HepG2 (cell line): ENCODE measurements around the gene RHBDD1. TPM values are rescaled to one million over a fixed set of nuclear protein-coding genes. Genes with fewer than 3 reads are reported as not detected.

Experiments used
- ATAD3A ChIP-seq: sonication (generic); formaldehyde crosslinking; IDR thresholded peaks from 2 replicates; pipeline ENCODE4 v1.4.0; 2020; ENCODE audit warnings: missing genetic modification reagents
- EP300 ChIP-seq, 3 experiments: sonication (generic) in 1 of 3; formaldehyde crosslinking in 1 of 3; IDR thresholded peaks; 2 replicates each; pipeline versions ENCODE4 v1.5.1 to v1.6.1; 2011 to 2020; ENCODE audit warnings: low read depth in 2 of 3, low read length in 2 of 3, borderline replicate concordance in 1 of 3, improper control_type of control experiment in 1 of 3, mild to moderate bottlenecking in 1 of 3, missing genetic modification reagents in 1 of 3, moderate library complexity in 1 of 3
- HOXD1 ChIP-seq: sonication (generic); formaldehyde crosslinking; IDR thresholded peaks from 2 replicates; pipeline ENCODE4 v1.5.0; 2020; ENCODE audit warnings: missing genetic modification reagents
- MEIS1 ChIP-seq: sonication (generic); formaldehyde crosslinking; IDR thresholded peaks from 2 replicates; pipeline ENCODE4 v1.9.0; 2021; ENCODE audit warnings: mild to moderate bottlenecking, missing genetic modification reagents, moderate library complexity, borderline replicate concordance
- NFKBIZ ChIP-seq: IDR thresholded peaks from 2 replicates; pipeline ENCODE4 v1.6.1; 2018; ENCODE audit warnings: missing genetic modification reagents, missing compliant biosample characterization
- NFYC ChIP-seq: IDR thresholded peaks from 2 replicates; pipeline ENCODE4 v1.6.1; 2016; ENCODE audit warnings: missing genetic modification reagents, missing compliant biosample characterization
- PRMT3 ChIP-seq: sonication (generic); formaldehyde crosslinking; IDR thresholded peaks from 2 replicates; pipeline ENCODE4 v1.8.1; 2022; ENCODE audit warnings: low read depth, mild to moderate bottlenecking, moderate library complexity, missing genetic modification reagents, borderline replicate concordance
- RBM22 ChIP-seq: fragments of 200-400 bp; formaldehyde crosslinking; optimal IDR thresholded peaks from 2 replicates; pipeline ENCODE3; 2017; ENCODE audit warnings: mild to moderate bottlenecking, low read length, moderate library complexity
- RFX5 ChIP-seq: IDR thresholded peaks from 2 replicates; pipeline ENCODE4 v1.6.1; 2011; ENCODE audit warnings: low read depth, low read length, improper control_type of control experiment
- SALL2 ChIP-seq: sonication (generic); formaldehyde crosslinking; IDR thresholded peaks from 2 replicates; pipeline ENCODE4 v1.8.1; 2023; ENCODE audit warnings: mild to moderate bottlenecking, missing genetic modification reagents, inconsistent platforms
- SMARCE1 ChIP-seq: fragments of 450-650 bp; IDR thresholded peaks from 2 replicates; pipeline ENCODE4 v1.6.1; 2017; ENCODE audit warnings: borderline replicate concordance
- SNAPC2 ChIP-seq: sonication (generic); formaldehyde crosslinking; IDR thresholded peaks from 2 replicates; pipeline ENCODE4 v1.8.1; 2022; ENCODE audit warnings: mild to moderate bottlenecking, missing genetic modification reagents
- SP2 ChIP-seq: sonication (generic); formaldehyde crosslinking; IDR thresholded peaks from 2 replicates; pipeline ENCODE4 v1.5.1; 2020; ENCODE audit warnings: mild to moderate bottlenecking, missing genetic modification reagents
- SRF ChIP-seq: IDR thresholded peaks from 2 replicates; pipeline ENCODE4 v1.6.1; 2011; ENCODE audit warnings: mild to moderate bottlenecking, low read depth, low read length, moderate library complexity
- TRIM24 ChIP-seq: sonication (generic); formaldehyde crosslinking; IDR thresholded peaks from 2 replicates; pipeline ENCODE4 v1.8.0; 2022; ENCODE audit warnings: mild to moderate bottlenecking, missing genetic modification reagents
- USF2 ChIP-seq, 2 experiments: sonication (generic) in 1 of 2; formaldehyde crosslinking in 1 of 2; IDR thresholded peaks; 2 replicates each; pipeline versions ENCODE4 v1.5.1 to v1.6.1; 2011 to 2020; ENCODE audit warnings: borderline replicate concordance in 1 of 2, low read depth in 1 of 2, low read length in 1 of 2, mild to moderate bottlenecking in 1 of 2, missing genetic modification reagents in 1 of 2, moderate library complexity in 1 of 2
- ZNF256 ChIP-seq: sonication (generic); formaldehyde crosslinking; conservative IDR thresholded peaks from 2 replicates; pipeline ENCODE4 v1.4.0; 2020; ENCODE audit warnings: missing genetic modification reagents
- ZNF274 ChIP-seq: sonication (generic); formaldehyde crosslinking; IDR thresholded peaks from 2 replicates; pipeline ENCODE4 v1.5.1; 2020; ENCODE audit warnings: mild to moderate bottlenecking, missing genetic modification reagents
- ZNF362 ChIP-seq: sonication (generic); formaldehyde crosslinking; IDR thresholded peaks from 2 replicates; pipeline ENCODE4 v1.4.0; 2020; ENCODE audit warnings: missing genetic modification reagents, mild to moderate bottlenecking, borderline replicate concordance
- ZNF546 ChIP-seq: sonication (generic); formaldehyde crosslinking; conservative IDR thresholded peaks from 2 replicates; pipeline ENCODE4 v1.8.1; 2023; ENCODE audit warnings: mild to moderate bottlenecking, missing genetic modification reagents
- ZNF710 ChIP-seq: sonication (generic); formaldehyde crosslinking; IDR thresholded peaks from 2 replicates; pipeline ENCODE4 v1.5.0; 2020; ENCODE audit warnings: mild to moderate bottlenecking, missing genetic modification reagents, borderline replicate concordance
- polyA plus RNA-seq, 8 experiments: library from polyadenylated mRNA; depleted of rRNA in 3 of 8; stranded (reverse) in 7 of 8; unstranded in 1 of 8; fragments of >200 nt; fragmentation: Illumina TruSeq in 4 of 8; extraction: Trizol in 4 of 8; gene quantifications; 2 replicates each; pipeline versions ENCODE4 v1.2.1 to v1.2.3, GENCODE V29; 2011 to 2016; ENCODE audit warnings: low read depth in 4 of 8, missing spikeins in 1 of 8, mixed read lengths in 1 of 8; ENCODE audit not compliant: insufficient read depth in 1 of 8
- total RNA-seq, 5 experiments: library from RNA; depleted of rRNA; stranded (reverse); fragments of >200 nt; fragmentation: Illumina TruSeq; extraction: Trizol; gene quantifications; 2 replicates each; pipeline ENCODE4 v1.2.3, GENCODE V29; 2016; ENCODE audit warnings: low read depth in 1 of 5

The RHBDD1 gene
- total and polyA plus RNA-seq, 2 of the 13 experiments (the other 11 are each of a cell fraction or from before 2014, with no cell fraction given): 8.2 to 9.5 TPM

- TF ChIP-seq RBM22: no peak
- TF ChIP-seq SNAPC2 (CRISPR knock-in tag): no peak
- TF ChIP-seq ZNF274 (CRISPR knock-in tag): no peak; the same call in 1 of the 2 replicates
- peak; percentile 48; the same call in 1 of the 2 replicates for TF ChIP-seq USF2 (IDR thresholded peaks at IDR 0.05; ENCODE audit: low read depth, low read length)
- peak; percentile 55; the same call in 1 of the 2 replicates for TF ChIP-seq USF2 (CRISPR knock-in tag; IDR thresholded peaks at IDR 0.05; ENCODE audit: borderline replicate concordance)
- no peak for TF ChIP-seq ZNF256
- no peak for TF ChIP-seq NFKBIZ (CRISPR knock-in tag)
- peak; percentile 93 for TF ChIP-seq SP2 (CRISPR knock-in tag)
- peak in 1 of 2 experiments; percentile 23; a peak in 1 of 4 replicates for TF ChIP-seq EP300 (IDR thresholded peaks at IDR 0.05; ENCODE audit: low read depth in 2 of 2, low read length in 2 of 2)
- no peak for TF ChIP-seq EP300 (CRISPR knock-in tag; IDR thresholded peaks at IDR 0.05; ENCODE audit: borderline replicate concordance)
- no peak for TF ChIP-seq ZNF546 (CRISPR knock-in tag)
- TF ChIP-seq ZNF362: no peak
- no peak for TF ChIP-seq HOXD1 (CRISPR knock-in tag)
- TF ChIP-seq PRMT3: no peak
- TF ChIP-seq ZNF710: no peak
- no peak for TF ChIP-seq ATAD3A (CRISPR knock-in tag)
- TF ChIP-seq TRIM24 (CRISPR knock-in tag): no peak
- no peak for TF ChIP-seq SALL2 (CRISPR knock-in tag)
- peak; percentile 91 for TF ChIP-seq NFYC (CRISPR knock-in tag)
- TF ChIP-seq RFX5: no peak
- no peak for TF ChIP-seq SRF
- no peak for TF ChIP-seq MEIS1 (CRISPR knock-in tag)
- no peak for TF ChIP-seq SMARCE1
Observed at GRCh38 chr2:226800941-226801784, 34.7 kb upstream of the RHBDD1 start (continued).
